Upper lobe of right lung (tissue), 1 donor: ENCODE measurements around the gene SC5D. TPM values are rescaled to one million over a fixed set of nuclear protein-coding genes. Genes with fewer than 3 reads are reported as not detected.

Source experiments
- ATAC-seq: fragments of 200-7000 bp; cut with Tn5 transposase; one replicate; pipeline ENCODE4 v1.9.1; 2020; ENCODE audit warnings: mild to moderate bottlenecking, moderate library complexity
- DNase-seq: peaks from one replicate; pipeline ENCODE4 v3.0.0-alpha.2; 2020
- H3K27ac ChIP-seq: fragments of 200-600 bp; one replicate; pipeline ENCODE4 v1.8.0; 2022
- H3K27me3 ChIP-seq: fragments of 200-600 bp; one replicate; pipeline ENCODE4 v1.8.0; 2022; ENCODE audit warnings: mild to moderate bottlenecking
- H3K36me3 ChIP-seq: fragments of 200-600 bp; one replicate; pipeline ENCODE4 v1.8.0; 2022
- H3K4me1 ChIP-seq: fragments of 200-600 bp; one replicate; pipeline ENCODE4 v1.8.0; 2022
- H3K4me3 ChIP-seq: fragments of 200-600 bp; one replicate; pipeline ENCODE4 v1.8.0; 2022; ENCODE audit warnings: mild to moderate bottlenecking
- H3K9me3 ChIP-seq: fragments of 200-600 bp; one replicate; pipeline ENCODE4 v1.8.0; 2022
- intact Hi-C: fragments of 100-400 bp; cut with DNase I; formaldehyde crosslinking; loops from one replicate; pipeline ENCODE4 v1.11.0; 2022
- total RNA-seq: library from RNA; stranded (reverse); fragmentation: NEBNext Ultra II Directional; extraction: Animal tissue kit (Norgen Biotek cat#: 25700); gene quantifications from one replicate; pipeline ENCODE4 v1.2.1, GENCODE V29; 2021
- TF ChIP-seq, protein P1 (sequence below): fragments of 200-600 bp; IDR thresholded peaks from one replicate; pipeline ENCODE4 v1.8.0; 2022; ENCODE audit warnings: antibody characterized with exemption
- donor health status: DM: no; HTN: yes; CAD: no; lungs with severe emphysema.

SC5D gene
- total RNA-seq, 1 donor from 2014 or later = 64.8 TPM

- Histone ChIP-seq H3K4me3 (no peak overlapping the region), H3K9me3 (no peaks in the 10 kb centered on the region), H3K4me1 (no peaks in the 10 kb centered on the region), H3K36me3 (peaks cover 48% of the 10 kb centered on the region), H3K27ac (no peak overlapping the region), H3K27me3 (no peaks in the 10 kb centered on the region)
- ATAC-seq (no peak), DNase-seq (no peak)
- TF ChIP-seq, protein P1, sequence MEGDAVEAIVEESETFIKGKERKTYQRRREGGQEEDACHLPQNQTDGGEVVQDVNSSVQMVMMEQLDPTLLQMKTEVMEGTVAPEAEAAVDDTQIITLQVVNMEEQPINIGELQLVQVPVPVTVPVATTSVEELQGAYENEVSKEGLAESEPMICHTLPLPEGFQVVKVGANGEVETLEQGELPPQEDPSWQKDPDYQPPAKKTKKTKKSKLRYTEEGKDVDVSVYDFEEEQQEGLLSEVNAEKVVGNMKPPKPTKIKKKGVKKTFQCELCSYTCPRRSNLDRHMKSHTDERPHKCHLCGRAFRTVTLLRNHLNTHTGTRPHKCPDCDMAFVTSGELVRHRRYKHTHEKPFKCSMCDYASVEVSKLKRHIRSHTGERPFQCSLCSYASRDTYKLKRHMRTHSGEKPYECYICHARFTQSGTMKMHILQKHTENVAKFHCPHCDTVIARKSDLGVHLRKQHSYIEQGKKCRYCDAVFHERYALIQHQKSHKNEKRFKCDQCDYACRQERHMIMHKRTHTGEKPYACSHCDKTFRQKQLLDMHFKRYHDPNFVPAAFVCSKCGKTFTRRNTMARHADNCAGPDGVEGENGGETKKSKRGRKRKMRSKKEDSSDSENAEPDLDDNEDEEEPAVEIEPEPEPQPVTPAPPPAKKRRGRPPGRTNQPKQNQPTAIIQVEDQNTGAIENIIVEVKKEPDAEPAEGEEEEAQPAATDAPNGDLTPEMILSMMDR = no peak
- intact Hi-C loops = no loop called here
Observed at GRCh38 chr11:121309688-121310087, 17.1 kb downstream of the SC5D start.

DNA sequence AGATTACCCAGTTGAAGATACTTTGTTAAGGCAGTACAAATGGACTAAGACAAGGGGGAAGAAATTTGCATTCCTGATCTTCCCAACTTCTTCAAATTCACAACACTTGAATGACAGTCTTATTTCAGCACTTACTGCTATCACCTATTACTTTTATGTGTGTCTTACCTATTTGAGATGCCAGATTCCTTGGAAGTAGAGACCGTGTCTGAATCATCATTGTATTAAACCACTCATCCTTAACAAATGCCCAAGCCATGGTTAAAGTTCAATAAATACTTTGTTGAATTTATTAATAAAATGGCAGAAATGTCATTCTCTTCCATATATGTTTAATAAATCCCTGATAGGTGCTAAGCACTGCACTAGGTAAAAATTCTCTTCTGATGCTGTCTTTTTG lies 18.3 kb downstream of the SC5D start:
- no peaks in the 10 kb centered on the region for H3K4me1 ChIP-seq
- DNase-seq (no peak), ATAC-seq (no peak)
- peaks cover 35% of the 10 kb centered on the region for H3K36me3 ChIP-seq
- no peaks in the 10 kb centered on the region for H3K27me3 ChIP-seq
- intact Hi-C loops = no loop called here
- H3K9me3 ChIP-seq = no peaks in the 10 kb centered on the region
- H3K4me3 ChIP-seq = no peak overlapping the region
- H3K27ac ChIP-seq = no peak overlapping the region
- TF ChIP-seq, protein P1 = no peak

DNA sequence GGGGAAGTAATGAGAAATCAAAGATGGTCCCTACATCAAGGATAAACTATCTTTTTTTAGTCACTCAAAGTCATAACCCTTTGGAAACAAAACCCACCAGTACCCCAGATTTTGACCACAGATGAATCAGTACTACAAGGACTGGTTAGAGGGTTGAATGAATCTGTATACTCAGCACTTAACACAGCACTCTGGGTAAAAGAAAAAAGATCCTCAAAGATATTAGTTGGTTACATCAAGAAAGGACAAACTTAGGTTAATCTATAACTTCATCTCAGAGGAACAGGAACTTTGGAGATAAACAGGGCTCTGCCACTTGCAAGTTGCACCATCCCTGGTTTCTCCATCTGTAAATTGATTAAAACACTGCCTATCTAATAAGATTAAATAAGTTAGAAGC lies 18.8 kb downstream of the SC5D start:
- Histone ChIP-seq H3K4me1 (no peaks in the 10 kb centered on the region), H3K36me3 (peaks cover 31% of the 10 kb centered on the region), H3K9me3 (no peaks in the 10 kb centered on the region), H3K27ac (no peak overlapping the region), H3K27me3 (no peaks in the 10 kb centered on the region), H3K4me3 (no peak overlapping the region)
- TF ChIP-seq, protein P1 = no peak
- DNase-seq = no peak
- ATAC-seq = no peak
- intact Hi-C loops = no loop called here

DNA sequence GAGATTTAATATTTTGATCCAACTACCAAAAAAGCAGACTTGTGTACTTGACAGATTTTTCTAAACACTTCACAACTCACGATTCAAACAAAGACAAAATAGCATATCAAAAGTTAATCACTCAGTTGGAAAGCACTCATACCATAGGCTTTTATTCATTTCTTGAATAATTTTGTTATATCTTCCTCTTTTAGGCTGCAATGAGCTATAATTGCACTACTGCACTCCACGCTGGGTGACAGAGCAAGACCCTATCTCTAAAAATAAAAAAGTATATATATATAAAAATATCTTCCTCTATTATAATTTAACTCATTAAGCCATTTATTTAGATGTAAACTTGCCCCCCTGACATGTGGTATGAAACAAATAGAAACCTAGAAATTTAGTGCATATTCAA lies 19.9 kb downstream of the SC5D start:
- intact Hi-C loops = no loop called here
- H3K4me3 ChIP-seq = no peak overlapping the region

GRCh38 chr11:121318848-121319834 lies 26.6 kb downstream of the SC5D start:
- TF ChIP-seq, protein P1 = peak; percentile 73
- ATAC-seq (peak; percentile 87), DNase-seq (no peak)
- no peaks in the 10 kb centered on the region for H3K36me3 ChIP-seq
- intact Hi-C loops = no loop called here
- no peak overlapping the region for H3K27ac ChIP-seq
- H3K9me3 ChIP-seq = no peaks in the 10 kb centered on the region
- H3K27me3 ChIP-seq = no peaks in the 10 kb centered on the region
- no peak overlapping the region for H3K4me3 ChIP-seq
- H3K4me1 ChIP-seq = no peaks in the 10 kb centered on the region

More for the DNA sequence above, 19.9 kb downstream of the SC5D start:
- H3K9me3 ChIP-seq = no peaks in the 10 kb centered on the region
- ATAC-seq (no peak), DNase-seq (no peak)
- TF ChIP-seq, protein P1 = no peak
- H3K27me3 ChIP-seq = no peaks in the 10 kb centered on the region
- no peaks in the 10 kb centered on the region for H3K4me1 ChIP-seq
- H3K36me3 ChIP-seq = peaks cover 20% of the 10 kb centered on the region
- H3K27ac ChIP-seq = no peak overlapping the region
